ENCODE results near the gene NR3C1.
"Not testable (repeated sequence)": the region's sequence is repeated elsewhere in the genome, so short reads cannot be mapped to it uniquely, and the experiment has no call there.

The NR3C1 gene

GRCh38 chr5:143337946-143338345, 65.5 kb downstream of the NR3C1 start:
- DNase-seq (ENCODE audit: low read depth), result no peak

- no peak for DNase-seq (ENCODE audit: low read depth)
These were observed 67.0 kb downstream of the NR3C1 start for GRCh38 chr5:143336485-143336884.

- no peak for DNase-seq (ENCODE audit: low read depth)
These were observed 68.6 kb downstream of the NR3C1 start for GRCh38 chr5:143334903-143335302.

- DNase-seq (ENCODE audit: low read depth), result not testable (repeated sequence)
These were observed 69.1 kb downstream of the NR3C1 start for GRCh38 chr5:143334380-143334779.

GRCh38 chr5:143331956-143332355, 71.5 kb downstream of the NR3C1 start:
- no peak for DNase-seq (ENCODE audit: low read depth)

GRCh38 chr5:143329843-143330242, 73.6 kb downstream of the NR3C1 start:
- DNase-seq (ENCODE audit: low read depth), result no peak

- no peak for DNase-seq (ENCODE audit: low read depth)
These were observed 74.8 kb downstream of the NR3C1 start for GRCh38 chr5:143328589-143329220.

- DNase-seq (ENCODE audit: low read depth), result not testable (repeated sequence)
These were observed 78.4 kb downstream of the NR3C1 start for GRCh38 chr5:143325086-143325485.

- peak; percentile 12 for DNase-seq (ENCODE audit: low read depth)
These were observed 80.4 kb downstream of the NR3C1 start for GRCh38 chr5:143322931-143323630.

- DNase-seq (ENCODE audit: low read depth), result no peak
These were observed 81.3 kb downstream of the NR3C1 start for GRCh38 chr5:143322176-143322575.

GRCh38 chr5:143319437-143320227, 83.9 kb downstream of the NR3C1 start:
- no peak for DNase-seq (ENCODE audit: low read depth)

GRCh38 chr5:143318833-143319232, 84.7 kb downstream of the NR3C1 start:
- no peak for DNase-seq (ENCODE audit: low read depth)

GRCh38 chr5:143318270-143318669, 85.2 kb downstream of the NR3C1 start:
- DNase-seq (ENCODE audit: low read depth), result no peak

- DNase-seq (ENCODE audit: low read depth), result peak; percentile 28
These were observed 86.4 kb downstream of the NR3C1 start for GRCh38 chr5:143316844-143317631.

- DNase-seq (ENCODE audit: low read depth), result no peak
These were observed 87.1 kb downstream of the NR3C1 start for GRCh38 chr5:143316337-143316736.

GRCh38 chr5:143315929-143316328, 87.6 kb downstream of the NR3C1 start:
- no peak for DNase-seq (ENCODE audit: low read depth)

GRCh38 chr5:143315214-143315613, 88.3 kb downstream of the NR3C1 start:
- no peak for DNase-seq (ENCODE audit: low read depth)

GRCh38 chr5:143314659-143315058, 88.8 kb downstream of the NR3C1 start:
- DNase-seq (ENCODE audit: low read depth), result peak; percentile 62

GRCh38 chr5:143314099-143314498, 89.4 kb downstream of the NR3C1 start:
- DNase-seq (ENCODE audit: low read depth), result no peak

GRCh38 chr5:143313298-143313852, 90.1 kb downstream of the NR3C1 start:
- no peak for DNase-seq (ENCODE audit: low read depth)

- DNase-seq (ENCODE audit: low read depth), result no peak
These were observed 90.7 kb downstream of the NR3C1 start for GRCh38 chr5:143312822-143313221.

GRCh38 chr5:143311955-143312354, 91.5 kb downstream of the NR3C1 start:
- DNase-seq (ENCODE audit: low read depth), result peak; percentile 2
